ENCODE data around the gene SYT15B.
"Not testable (repeated sequence)": the region's sequence is repeated elsewhere in the genome, so short reads cannot be mapped to it uniquely, and the experiment has no call there.

SYT15B gene

GRCh38 chr10:47763554-47764175 is at the start of gene SYT15B:
SYT15B (minus strand) TSS chr10:47763592; CDS start chr10:47762640, 952 bp downstream.
- DNase-seq; H3K27ac ChIP-seq; H3K36me3 ChIP-seq; intact Hi-C loops (cut with DNase I; ENCODE audit: low total_unique reads); H3K9me3 ChIP-seq; H3K27me3 ChIP-seq: not testable (repeated sequence)
- Histone ChIP-seq H3K4me1 (peaks cover 0 to 15% (median 3%) of the 10 kb centered on the region in 4 donors), H3K4me3 (peak within 1 kb of the TSS; percentile 28 to 35)

DNA sequence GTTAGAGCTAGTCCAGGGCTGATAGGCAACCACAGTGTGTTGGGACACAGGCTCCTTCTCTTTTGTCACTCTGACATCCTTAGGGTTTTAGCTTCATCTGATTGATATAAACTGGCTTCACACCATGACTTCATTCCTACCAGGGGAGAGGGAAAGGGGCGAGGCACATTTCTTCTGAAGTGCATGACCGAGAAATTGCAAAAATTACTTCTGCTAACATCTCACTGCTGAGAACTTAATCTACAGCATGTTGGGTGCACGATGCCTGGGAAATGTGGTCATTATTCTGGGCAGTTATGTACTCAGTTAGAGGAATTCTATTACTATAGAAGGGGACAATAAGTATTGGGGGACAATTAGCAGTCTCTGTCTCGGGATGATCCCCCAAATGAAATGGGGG is 16.2 kb upstream of the SYT15B start:
- DNase-seq; H3K4me1 ChIP-seq; intact Hi-C loops (cut with DNase I; ENCODE audit: low total_unique reads); H3K4me3 ChIP-seq; H3K27ac ChIP-seq; H3K36me3 ChIP-seq; H3K27me3 ChIP-seq; H3K9me3 ChIP-seq: not testable (repeated sequence)

DNA sequence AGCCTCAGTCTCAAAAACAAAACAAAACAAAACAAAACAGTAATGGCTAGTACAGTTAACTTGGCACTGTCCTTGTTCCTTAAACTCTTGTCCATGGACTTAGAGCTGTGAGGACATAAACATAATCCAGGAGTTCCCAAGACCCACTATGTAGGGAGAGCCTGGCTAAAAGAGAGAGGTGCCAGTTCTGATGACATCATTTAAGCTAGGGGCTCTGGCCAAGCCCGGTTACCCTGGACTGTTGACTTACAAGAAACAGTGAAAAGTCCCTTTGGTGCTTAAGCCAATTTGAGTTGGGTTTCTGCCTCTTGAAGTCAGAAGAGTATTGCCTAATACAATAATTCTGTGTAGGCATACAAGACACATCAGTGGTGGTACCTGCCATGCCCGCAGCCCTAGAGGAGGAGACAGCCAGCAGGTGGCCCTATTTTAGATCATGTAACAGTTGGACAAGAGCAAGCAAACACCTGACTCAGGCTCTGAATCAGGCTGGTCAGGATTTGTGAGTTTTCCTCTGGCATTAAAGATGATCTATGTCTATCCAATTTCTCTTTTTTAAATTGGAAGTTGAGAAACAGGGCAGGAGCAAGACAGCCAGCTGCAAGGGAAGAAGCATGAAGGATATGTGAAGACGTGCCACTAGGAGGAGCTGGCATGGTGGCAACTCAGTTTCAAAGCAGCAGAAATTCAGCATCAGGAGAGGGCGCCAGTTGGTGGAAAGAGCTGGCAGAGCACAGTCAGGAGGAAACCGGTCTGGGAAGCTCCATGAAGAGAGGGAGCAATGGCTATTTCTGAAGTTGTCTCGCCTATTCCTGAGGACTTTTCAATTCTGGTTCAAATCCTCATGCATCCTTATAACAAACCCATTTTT is 12.2 kb upstream of the SYT15B start:
- H3K4me3 ChIP-seq; H3K4me1 ChIP-seq; intact Hi-C loops (cut with DNase I; ENCODE audit: low total_unique reads); H3K27ac ChIP-seq; H3K27me3 ChIP-seq; H3K9me3 ChIP-seq; H3K36me3 ChIP-seq: not testable (repeated sequence)
- DNase-seq: peak in 1 of 2 donors; percentile 68
- TF ChIP-seq, protein P1, sequence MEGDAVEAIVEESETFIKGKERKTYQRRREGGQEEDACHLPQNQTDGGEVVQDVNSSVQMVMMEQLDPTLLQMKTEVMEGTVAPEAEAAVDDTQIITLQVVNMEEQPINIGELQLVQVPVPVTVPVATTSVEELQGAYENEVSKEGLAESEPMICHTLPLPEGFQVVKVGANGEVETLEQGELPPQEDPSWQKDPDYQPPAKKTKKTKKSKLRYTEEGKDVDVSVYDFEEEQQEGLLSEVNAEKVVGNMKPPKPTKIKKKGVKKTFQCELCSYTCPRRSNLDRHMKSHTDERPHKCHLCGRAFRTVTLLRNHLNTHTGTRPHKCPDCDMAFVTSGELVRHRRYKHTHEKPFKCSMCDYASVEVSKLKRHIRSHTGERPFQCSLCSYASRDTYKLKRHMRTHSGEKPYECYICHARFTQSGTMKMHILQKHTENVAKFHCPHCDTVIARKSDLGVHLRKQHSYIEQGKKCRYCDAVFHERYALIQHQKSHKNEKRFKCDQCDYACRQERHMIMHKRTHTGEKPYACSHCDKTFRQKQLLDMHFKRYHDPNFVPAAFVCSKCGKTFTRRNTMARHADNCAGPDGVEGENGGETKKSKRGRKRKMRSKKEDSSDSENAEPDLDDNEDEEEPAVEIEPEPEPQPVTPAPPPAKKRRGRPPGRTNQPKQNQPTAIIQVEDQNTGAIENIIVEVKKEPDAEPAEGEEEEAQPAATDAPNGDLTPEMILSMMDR (IDR thresholded peaks at IDR 0.05): peak in 1 of 2 experiments; percentile 25

- H3K4me1 ChIP-seq; H3K4me3 ChIP-seq; H3K27me3 ChIP-seq; H3K36me3 ChIP-seq; H3K27ac ChIP-seq; DNase-seq; H3K9me3 ChIP-seq; intact Hi-C loops (cut with DNase I; ENCODE audit: low total_unique reads): not testable (repeated sequence)
These were observed 7.4 kb upstream of the SYT15B start for GRCh38 chr10:47770745-47771144.

GRCh38 chr10:47768578-47769115 is 5.3 kb upstream of the SYT15B start:
- DNase-seq; intact Hi-C loops (cut with DNase I; ENCODE audit: low total_unique reads); H3K36me3 ChIP-seq; H3K9me3 ChIP-seq; H3K4me1 ChIP-seq; H3K27ac ChIP-seq; H3K4me3 ChIP-seq; H3K27me3 ChIP-seq: not testable (repeated sequence)

GRCh38 chr10:47768085-47768484 is 4.7 kb upstream of the SYT15B start:
- H3K9me3 ChIP-seq; H3K27ac ChIP-seq; H3K4me3 ChIP-seq; H3K36me3 ChIP-seq; H3K27me3 ChIP-seq; intact Hi-C loops (cut with DNase I; ENCODE audit: low total_unique reads); DNase-seq: not testable (repeated sequence)
- H3K4me1 ChIP-seq: peaks cover 0 to 11% (median 1%) of the 10 kb centered on the region in 4 donors

- DNase-seq; H3K27me3 ChIP-seq; H3K9me3 ChIP-seq; H3K36me3 ChIP-seq; intact Hi-C loops (cut with DNase I; ENCODE audit: low total_unique reads); H3K4me3 ChIP-seq; H3K27ac ChIP-seq: not testable (repeated sequence)
- peaks cover 0 to 16% (median 3%) of the 10 kb centered on the region in 4 donors for H3K4me1 ChIP-seq
These were observed 3.8 kb upstream of the SYT15B start for GRCh38 chr10:47767236-47767635.

DNA sequence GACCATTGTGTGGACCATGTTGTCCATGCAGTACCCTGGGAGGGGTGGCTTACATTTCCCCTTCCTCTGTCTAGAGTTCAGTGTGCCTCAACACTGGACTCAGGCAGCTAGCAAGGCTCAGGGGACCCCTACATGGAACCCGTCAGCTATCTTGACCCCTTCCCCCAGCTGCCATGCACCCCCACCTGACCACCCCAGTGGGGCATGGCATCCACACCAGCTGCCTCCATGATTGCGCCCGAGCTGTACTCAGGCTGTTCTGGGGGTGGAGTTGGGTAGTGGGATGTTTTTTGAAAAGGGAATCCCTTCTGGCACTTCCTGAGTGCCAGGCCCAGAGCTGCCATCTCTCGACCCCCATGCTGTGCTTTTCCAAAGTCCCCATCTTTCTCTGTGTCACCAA is 1.8 kb upstream of the SYT15B start:
- H3K4me3 ChIP-seq; H3K9me3 ChIP-seq; H3K27ac ChIP-seq; intact Hi-C loops (cut with DNase I; ENCODE audit: low total_unique reads); H3K36me3 ChIP-seq; H3K27me3 ChIP-seq; DNase-seq: not testable (repeated sequence)
- peaks cover 0 to 16% (median 3%) of the 10 kb centered on the region in 4 donors for H3K4me1 ChIP-seq

DNA sequence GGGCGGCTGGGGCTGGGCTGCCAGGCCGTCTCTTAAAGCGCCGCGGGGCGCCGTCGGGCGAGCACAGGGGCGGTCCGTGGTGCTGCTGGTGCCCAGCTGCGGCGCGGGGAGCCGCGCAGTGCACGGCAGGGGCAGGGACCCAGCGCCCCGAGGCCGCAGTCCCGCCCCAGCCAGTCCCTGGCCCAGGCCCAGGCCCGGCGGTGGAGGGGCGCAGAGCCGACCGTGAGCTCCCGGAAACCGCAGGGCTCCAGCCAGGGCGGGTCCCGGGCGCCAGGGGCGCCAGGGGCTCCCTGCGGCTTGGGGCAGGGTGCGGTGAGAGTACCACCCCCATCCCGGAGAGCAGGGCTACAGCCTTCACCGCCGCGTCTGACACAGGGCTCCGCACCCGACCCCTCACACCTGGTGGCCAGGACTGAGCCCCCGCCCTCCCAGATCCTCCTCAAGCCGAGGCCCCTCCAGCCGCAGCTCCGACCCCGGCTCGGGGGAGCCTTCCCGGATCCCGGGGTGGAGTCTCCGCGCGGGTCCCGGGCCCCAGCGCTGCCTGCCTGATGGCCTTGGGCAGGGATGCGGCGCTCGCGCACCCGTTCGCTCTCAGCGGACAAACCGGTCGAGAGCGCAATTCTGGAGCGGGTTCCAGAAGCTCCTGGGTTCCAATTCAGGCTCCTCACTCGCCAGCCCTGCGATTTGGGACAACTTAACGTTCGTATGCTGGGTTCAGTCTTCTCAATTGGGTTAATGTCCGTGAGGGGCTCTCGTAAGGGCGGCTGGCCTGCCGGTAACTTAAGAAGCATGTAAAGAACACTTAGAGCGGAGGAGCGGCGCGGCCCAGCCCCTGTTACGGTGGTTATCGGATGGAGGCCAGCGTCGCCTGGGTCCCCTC is 478 bp downstream of the SYT15B start:
- DNase-seq; H3K9me3 ChIP-seq; H3K36me3 ChIP-seq; H3K27me3 ChIP-seq; intact Hi-C loops (cut with DNase I; ENCODE audit: low total_unique reads); H3K27ac ChIP-seq; H3K4me1 ChIP-seq: not testable (repeated sequence)
- peak overlapping the region; percentile 28 to 35 for H3K4me3 ChIP-seq

DNA sequence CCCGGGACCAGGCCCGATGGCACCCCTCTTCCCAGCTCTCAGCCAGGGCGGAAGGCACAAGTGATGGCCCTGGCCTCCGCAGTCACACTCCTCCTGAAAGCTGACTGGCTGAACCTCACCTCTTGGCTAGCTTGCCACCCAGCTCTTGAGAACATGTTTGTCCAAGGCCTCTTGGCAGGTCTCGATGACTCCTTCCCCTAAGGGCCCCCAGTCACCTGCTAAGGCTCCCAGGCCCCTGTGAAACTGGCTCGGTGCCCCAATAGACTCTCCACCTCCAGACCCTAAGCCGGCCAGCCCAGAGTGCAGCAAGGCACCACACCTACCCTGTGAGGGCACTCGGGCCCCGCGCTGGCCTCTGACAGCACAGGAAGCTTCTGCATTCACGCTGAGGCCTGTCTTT is 4.5 kb downstream of the SYT15B start:
- H3K9me3 ChIP-seq; H3K4me1 ChIP-seq; H3K4me3 ChIP-seq; DNase-seq; H3K36me3 ChIP-seq; H3K27me3 ChIP-seq; intact Hi-C loops (cut with DNase I; ENCODE audit: low total_unique reads); H3K27ac ChIP-seq: not testable (repeated sequence)

DNA sequence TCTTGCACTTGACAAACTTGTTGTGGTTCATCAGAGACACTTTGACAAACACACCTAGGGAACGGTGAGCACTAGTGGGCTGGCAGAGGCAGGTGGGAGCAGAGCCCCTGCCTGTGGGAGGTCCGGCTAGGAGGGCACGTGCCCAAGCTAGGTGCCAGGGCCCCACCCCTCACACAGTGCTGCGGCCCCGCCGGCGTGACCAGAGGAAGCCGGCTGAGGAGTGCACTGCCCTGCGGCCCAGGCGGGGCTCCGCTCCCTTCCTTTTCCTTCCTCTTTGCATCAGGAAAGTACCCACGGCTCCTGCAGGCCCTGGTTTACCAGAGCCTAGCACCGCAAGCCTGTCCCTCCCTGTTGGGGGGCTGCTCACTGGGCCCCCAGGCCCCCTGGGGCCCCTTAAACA is 7.2 kb downstream of the SYT15B start:
- intact Hi-C loops (cut with DNase I; ENCODE audit: low total_unique reads); H3K4me1 ChIP-seq; H3K36me3 ChIP-seq; H3K27me3 ChIP-seq; H3K27ac ChIP-seq; H3K9me3 ChIP-seq; H3K4me3 ChIP-seq; DNase-seq: not testable (repeated sequence)

DNA sequence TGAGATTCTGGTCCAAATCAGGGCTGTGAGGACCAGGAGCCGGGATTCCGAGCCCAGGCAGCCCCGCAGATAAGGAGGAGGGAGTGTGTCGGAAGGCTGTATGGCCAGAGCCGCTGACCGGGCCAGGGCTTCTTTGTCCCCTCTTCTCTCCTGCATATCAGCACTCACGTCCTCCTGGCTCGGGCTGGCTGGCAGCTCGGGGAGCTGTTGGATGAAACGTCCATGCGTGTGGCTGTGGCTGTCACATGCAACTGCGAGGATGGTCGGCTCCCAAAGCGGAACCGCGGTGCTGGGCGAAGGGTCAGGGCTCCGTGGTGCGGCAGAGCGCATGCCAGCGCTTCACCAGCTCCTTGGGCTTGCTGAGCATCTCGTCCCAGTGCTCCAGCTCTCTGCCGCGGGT is 9.5 kb downstream of the SYT15B start:
- DNase-seq; H3K36me3 ChIP-seq; H3K27ac ChIP-seq; H3K4me1 ChIP-seq; H3K4me3 ChIP-seq; intact Hi-C loops (cut with DNase I; ENCODE audit: low total_unique reads); H3K27me3 ChIP-seq; H3K9me3 ChIP-seq: not testable (repeated sequence)

Data from tibial artery (tissue), 4 donors.